Stomach smooth muscle (tissue), 2 donors: ENCODE data around the gene YEATS2.

Experiments
- H3K27ac ChIP-seq: one replicate; pipeline ENCODE4 v1.7.0; 2013; ENCODE audit warnings: mild to moderate bottlenecking, low read length, inconsistent platforms
- H3K27me3 ChIP-seq, 2 donors: one replicate each; pipeline ENCODE4 v1.7.0; 2013; ENCODE audit warnings: low read length in 2 of 2; ENCODE audit not compliant: insufficient read depth in 2 of 2, control insufficient read depth in 1 of 2
- H3K36me3 ChIP-seq, 2 donors: one replicate each; pipeline ENCODE4 v1.7.0; 2013; ENCODE audit warnings: low read length in 2 of 2; ENCODE audit not compliant: control insufficient read depth in 2 of 2, insufficient read depth in 2 of 2
- H3K4me1 ChIP-seq: one replicate; pipeline ENCODE4 v1.7.0; 2013; ENCODE audit warnings: low read length; ENCODE audit not compliant: control insufficient read depth, insufficient read depth
- H3K4me3 ChIP-seq, 2 donors: one replicate each; pipeline ENCODE4 v1.7.0; 2013; ENCODE audit warnings: low read length in 2 of 2
- H3K9ac ChIP-seq, 2 donors: one replicate each; pipeline ENCODE4 v1.7.0; 2013; ENCODE audit warnings: low read length in 2 of 2, mild to moderate bottlenecking in 1 of 2
- H3K9me3 ChIP-seq, 2 donors: one replicate each; pipeline ENCODE4 v1.7.0; 2013; ENCODE audit warnings: low read length in 2 of 2; ENCODE audit not compliant: control insufficient read depth in 2 of 2
- donor health status: healthy.
- donor health status: Pancreatic carcinoma.

The YEATS2 gene

DNA sequence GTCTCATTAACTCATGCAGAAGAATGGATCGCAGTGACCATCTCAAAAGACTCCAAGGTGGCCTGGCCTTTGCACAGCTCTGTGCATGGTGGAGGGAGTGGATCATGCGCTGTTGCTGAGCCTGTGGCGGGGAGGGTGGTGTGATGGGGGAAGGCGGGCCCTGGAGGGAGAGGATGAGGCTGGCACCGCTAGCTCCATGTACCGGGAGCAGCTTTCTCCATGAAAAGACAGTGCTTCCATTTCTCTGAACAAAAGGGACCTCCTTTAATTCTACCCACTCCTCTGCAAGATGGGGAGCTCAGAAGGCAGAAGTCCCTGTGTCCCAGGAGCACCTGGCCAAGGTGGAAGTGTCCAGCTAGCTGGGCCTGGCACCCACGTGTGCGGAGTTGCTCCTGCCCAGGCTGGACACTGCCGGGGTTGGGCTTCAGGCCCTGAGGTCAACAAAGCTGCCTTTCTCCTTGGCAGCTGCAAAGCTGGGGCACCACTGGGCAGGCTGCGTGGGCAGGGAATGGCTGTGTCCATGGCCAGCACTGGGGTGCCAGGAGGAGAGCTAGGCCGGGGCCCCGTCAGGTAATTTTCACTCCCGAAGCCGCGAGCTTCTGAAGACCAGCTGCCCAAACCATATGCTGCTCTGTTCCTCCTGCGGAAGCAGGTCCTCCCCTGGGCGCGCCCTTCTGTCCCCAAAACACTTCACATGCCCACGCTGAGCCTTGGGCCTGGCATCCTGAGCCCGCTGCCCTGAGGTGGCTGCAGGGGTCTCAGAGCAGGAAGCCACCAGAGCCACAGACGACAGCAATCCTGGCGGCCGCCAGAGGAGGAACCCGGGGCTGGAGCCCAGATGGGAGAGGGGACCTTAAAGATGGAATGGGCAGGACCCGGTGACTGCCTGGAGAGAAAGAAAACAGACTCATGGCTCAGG is 121.4 kb downstream of the YEATS2 start:
- H3K27me3 ChIP-seq = no peaks in the 10 kb centered on the region
- no peak overlapping the region for H3K4me3 ChIP-seq
- no peaks in the 10 kb centered on the region for H3K4me1 ChIP-seq
- no peak overlapping the region for H3K27ac ChIP-seq
- H3K9ac ChIP-seq = no peak overlapping the region
- peaks cover 0 to 10% of the 10 kb centered on the region in 2 donors for H3K36me3 ChIP-seq
- H3K9me3 ChIP-seq = no peaks in the 10 kb centered on the region

DNA sequence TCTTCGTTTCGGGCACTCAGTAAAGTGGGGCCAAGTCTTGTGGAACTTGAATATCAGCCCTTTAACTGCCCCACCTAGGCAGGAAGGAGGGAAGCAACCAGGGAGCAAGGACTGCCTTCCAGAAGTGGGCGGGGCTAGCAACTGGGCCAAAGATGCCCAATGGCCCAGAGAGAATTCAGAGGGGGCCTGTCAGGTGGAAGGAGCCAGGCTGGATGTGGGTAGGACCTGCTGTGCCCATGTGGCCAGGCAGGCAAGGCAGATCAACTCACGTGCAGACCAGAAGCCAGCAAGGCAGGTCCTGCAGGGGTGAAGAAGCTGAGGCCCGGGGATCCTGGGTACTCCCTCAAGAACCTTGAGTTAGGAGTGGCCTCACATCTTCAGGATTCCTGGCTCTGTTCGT is 122.2 kb downstream of the YEATS2 start:
- no peak overlapping the region for H3K4me3 ChIP-seq
- no peak overlapping the region for H3K27ac ChIP-seq
- H3K9me3 ChIP-seq = no peaks in the 10 kb centered on the region
- no peak overlapping the region for H3K9ac ChIP-seq
- no peaks in the 10 kb centered on the region for H3K27me3 ChIP-seq
- peaks cover 0 to 9% of the 10 kb centered on the region in 2 donors for H3K36me3 ChIP-seq
- H3K4me1 ChIP-seq = peaks cover 4% of the 10 kb centered on the region

GRCh38 chr3:183822631-183823030 is 125.0 kb downstream of the YEATS2 start:
- Histone ChIP-seq H3K27me3 (no peaks in the 10 kb centered on the region), H3K4me1 (peaks cover 14% of the 10 kb centered on the region), H3K27ac (no peak overlapping the region), H3K4me3 (no peak overlapping the region), H3K9me3 (no peaks in the 10 kb centered on the region), H3K9ac (no peak overlapping the region), H3K36me3 (no peaks in the 10 kb centered on the region)

- no peaks in the 10 kb centered on the region for H3K27me3 ChIP-seq
- peaks cover 14% of the 10 kb centered on the region for H3K4me1 ChIP-seq
- no peak overlapping the region for H3K9ac ChIP-seq
- H3K36me3 ChIP-seq = peaks cover 3 to 7% of the 10 kb centered on the region in 2 donors
- no peak overlapping the region for H3K27ac ChIP-seq
- no peaks in the 10 kb centered on the region for H3K9me3 ChIP-seq
- no peak overlapping the region for H3K4me3 ChIP-seq
These were observed 126.4 kb downstream of the YEATS2 start for GRCh38 chr3:183823963-183824362.

- Histone ChIP-seq H3K36me3 (peaks cover 8 to 15% of the 10 kb centered on the region in 2 donors), H3K27ac (no peak overlapping the region), H3K4me1 (peaks cover 14% of the 10 kb centered on the region), H3K27me3 (no peaks in the 10 kb centered on the region), H3K9ac (peak overlapping the region; percentile 43 to 51), H3K9me3 (no peaks in the 10 kb centered on the region), H3K4me3 (peak overlapping the region; percentile 54 to 74)
These were observed 127.3 kb downstream of the YEATS2 start for GRCh38 chr3:183824761-183825455.

DNA sequence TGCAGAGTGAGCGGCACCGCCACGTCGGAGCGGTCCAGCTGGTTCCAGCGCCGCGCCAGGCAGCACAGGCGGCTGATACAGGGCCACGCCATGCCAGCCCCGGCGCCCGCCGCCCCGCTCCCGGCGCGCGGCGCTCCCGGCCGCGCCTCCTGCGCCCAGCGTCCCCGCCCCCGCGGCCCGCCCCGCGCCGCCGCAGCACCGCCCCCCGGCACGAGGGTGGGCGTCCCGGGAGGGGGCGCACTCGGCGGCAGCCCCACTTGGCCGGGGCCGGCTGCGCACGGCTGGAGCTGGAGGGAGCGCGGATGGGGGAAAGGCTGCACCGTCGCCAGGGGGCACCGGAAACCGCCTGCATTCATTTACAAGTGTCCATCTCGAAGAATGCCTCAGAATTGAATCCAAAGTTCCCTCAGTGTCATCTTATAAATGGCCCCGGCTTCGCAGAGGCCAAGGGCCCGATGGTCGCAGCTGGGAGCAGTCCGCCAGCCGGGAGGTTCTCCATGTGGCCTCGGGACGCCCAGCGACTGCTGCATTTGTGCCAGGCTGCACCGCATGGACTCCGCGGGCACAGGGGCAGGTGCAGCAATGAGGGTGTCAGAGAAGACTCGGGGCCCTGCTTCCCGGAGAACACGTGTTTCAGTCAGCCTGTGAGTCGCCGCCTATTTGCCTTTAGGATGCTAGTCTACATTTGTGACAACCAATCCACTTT is 128.0 kb downstream of the YEATS2 start, which contains the start of gene MAP6D1:
Gene MAP6D1 (minus strand): TSS at position 122 of the 706 bp plus-strand sequence. CDS start 30 bp downstream, at position 92.
- Histone ChIP-seq H3K4me1 (peaks cover 14% of the 10 kb centered on the region), H3K27ac (no peak within 1 kb of the TSS), H3K36me3 (peaks cover 11 to 20% of the 10 kb centered on the region in 2 donors), H3K9me3 (no peaks in the 10 kb centered on the region), H3K9ac (peak within 1 kb of the TSS; percentile 43 to 51), H3K4me3 (peak within 1 kb of the TSS; percentile 58 to 74), H3K27me3 (no peaks in the 10 kb centered on the region)

DNA sequence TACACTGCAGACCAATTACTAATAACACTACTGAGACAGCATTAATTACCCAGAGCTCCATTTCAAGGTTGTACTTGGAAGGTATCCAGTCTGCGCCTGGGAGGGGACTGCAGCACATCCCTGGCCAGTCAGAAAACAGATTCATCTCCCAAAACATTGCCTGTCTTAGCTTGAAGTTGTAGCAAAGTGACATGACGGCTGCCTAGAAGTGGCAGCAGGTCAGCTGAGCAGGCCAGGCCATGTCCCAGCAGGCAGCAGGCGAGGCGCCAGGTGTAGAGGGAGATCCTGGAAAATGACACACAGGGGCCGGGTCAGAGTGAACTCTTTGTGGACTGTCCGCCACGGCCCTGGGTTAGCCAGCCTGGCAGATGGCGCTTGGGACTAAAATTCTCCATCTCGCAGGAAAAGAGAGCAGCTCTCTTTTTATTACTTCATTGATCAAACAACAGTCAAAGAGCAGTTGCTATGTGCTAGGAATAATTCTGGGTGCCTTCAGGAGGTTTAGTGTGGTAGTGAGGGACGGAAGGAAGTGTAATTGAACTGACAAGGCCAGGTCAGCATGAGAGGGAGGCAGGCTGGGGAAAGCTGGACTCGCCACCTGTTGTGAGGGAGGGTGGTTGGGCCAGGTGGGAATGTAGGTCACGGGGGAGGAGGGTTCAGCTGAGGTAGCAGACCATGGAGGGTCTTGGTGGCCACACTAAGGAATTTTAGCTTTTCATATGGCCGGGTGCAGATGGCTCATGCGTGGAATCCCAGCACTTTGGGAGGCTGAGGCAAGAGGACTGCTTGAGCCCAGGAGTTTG is 129.1 kb downstream of the YEATS2 start:
- Histone ChIP-seq H3K27me3 (no peaks in the 10 kb centered on the region), H3K27ac (no peak overlapping the region), H3K9me3 (no peaks in the 10 kb centered on the region), H3K4me1 (peaks cover 14% of the 10 kb centered on the region), H3K4me3 (no peak overlapping the region), H3K9ac (no peak overlapping the region), H3K36me3 (peaks cover 11 to 20% of the 10 kb centered on the region in 2 donors)

DNA sequence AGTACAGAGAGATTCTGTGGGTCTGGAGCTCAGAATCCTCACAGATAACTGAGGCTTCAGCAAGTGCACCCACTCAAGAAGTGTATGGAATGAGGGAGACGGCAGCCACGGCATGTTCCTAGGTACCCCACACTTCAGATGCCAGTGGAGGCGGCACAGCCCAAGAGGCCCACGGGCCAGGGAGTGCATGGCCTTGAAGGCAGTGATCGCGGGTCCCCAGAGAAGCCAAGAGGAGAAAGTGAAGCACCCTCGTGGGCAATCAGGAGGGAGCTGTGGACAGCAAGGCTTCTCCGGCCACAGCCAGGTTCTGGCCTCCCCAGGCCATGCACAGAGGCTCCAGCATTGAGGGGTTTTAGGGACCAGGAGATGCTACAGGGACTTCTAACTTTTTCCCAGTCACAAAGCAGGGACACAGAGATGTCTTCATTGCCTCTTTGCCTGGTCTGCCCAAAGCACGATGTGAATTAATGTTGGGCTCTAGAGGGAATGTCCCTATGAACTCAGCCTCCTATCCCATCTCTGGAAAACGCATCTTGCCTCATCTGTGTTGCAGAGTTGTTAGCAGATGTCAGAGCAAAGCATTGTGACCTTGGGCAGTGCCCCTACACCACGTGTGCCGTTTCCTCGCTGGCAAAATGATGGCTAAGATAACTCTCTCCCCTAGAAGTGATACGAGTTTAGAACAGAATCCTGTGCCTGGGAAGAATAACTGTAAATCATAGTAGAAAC is 130.4 kb downstream of the YEATS2 start:
- no peaks in the 10 kb centered on the region for H3K9me3 ChIP-seq
- no peak overlapping the region for H3K27ac ChIP-seq
- H3K4me3 ChIP-seq = no peak overlapping the region
- H3K27me3 ChIP-seq = no peaks in the 10 kb centered on the region
- peaks cover 16 to 25% of the 10 kb centered on the region in 2 donors for H3K36me3 ChIP-seq
- H3K9ac ChIP-seq = no peak overlapping the region
- H3K4me1 ChIP-seq = peaks cover 14% of the 10 kb centered on the region

- Histone ChIP-seq H3K36me3 (peaks cover 21 to 30% of the 10 kb centered on the region in 2 donors), H3K4me3 (no peak overlapping the region), H3K4me1 (peaks cover 14% of the 10 kb centered on the region), H3K9me3 (no peaks in the 10 kb centered on the region), H3K27me3 (no peaks in the 10 kb centered on the region), H3K27ac (no peak overlapping the region), H3K9ac (no peak overlapping the region)
These were observed 130.9 kb downstream of the YEATS2 start for GRCh38 chr3:183828538-183828870.
